HG03039 (cell line): Measurements from ENCODE around the gene SPAG6.
"Not testable (repeated sequence)": the region's sequence is repeated elsewhere in the genome, so short reads cannot be mapped to it uniquely, and the experiment has no call there.

ENCODE experiments used
- ATAC-seq: cut with Tn5 transposase; IDR thresholded peaks from one replicate; pipeline ENCODE4 v1.9.1; 2021; ENCODE audit warnings: mild to moderate bottlenecking, moderate library complexity; ENCODE audit not compliant: unreplicated experiment

Gene SPAG6

GRCh38 chr10:22369434-22370072 is 24.3 kb downstream of the SPAG6 start:
- ATAC-seq: peak; percentile 51

- ATAC-seq: no peak
Measured at GRCh38 chr10:22370320-22370719, 25.0 kb downstream of the SPAG6 start.

- no peak for ATAC-seq
Measured at GRCh38 chr10:22372298-22372697, 27.0 kb downstream of the SPAG6 start.

- no peak for ATAC-seq
Measured at GRCh38 chr10:22372917-22373316, 27.6 kb downstream of the SPAG6 start.

GRCh38 chr10:22374489-22375126 is 29.3 kb downstream of the SPAG6 start:
- ATAC-seq: no peak

GRCh38 chr10:22379059-22379458 is 33.8 kb downstream of the SPAG6 start:
- peak; percentile 44 for ATAC-seq

GRCh38 chr10:22381262-22381661 is 36.0 kb downstream of the SPAG6 start:
- ATAC-seq: no peak

- ATAC-seq: no peak
Measured at GRCh38 chr10:22386503-22386902, 41.2 kb downstream of the SPAG6 start.

- no peak for ATAC-seq
Measured at GRCh38 chr10:22389856-22390589, 44.7 kb downstream of the SPAG6 start.

GRCh38 chr10:22391600-22391999 is 46.3 kb downstream of the SPAG6 start:
- ATAC-seq: no peak

GRCh38 chr10:22396195-22396594 is 50.9 kb downstream of the SPAG6 start:
- not testable (repeated sequence) for ATAC-seq

GRCh38 chr10:22406916-22407315 is 61.6 kb downstream of the SPAG6 start:
- ATAC-seq: not testable (repeated sequence)

GRCh38 chr10:22410394-22410793 is 65.1 kb downstream of the SPAG6 start:
- ATAC-seq: no peak

GRCh38 chr10:22410846-22411245 is 65.5 kb downstream of the SPAG6 start:
- ATAC-seq: no peak

GRCh38 chr10:22414146-22414545 is 68.8 kb downstream of the SPAG6 start:
- no peak for ATAC-seq

- no peak for ATAC-seq
Measured at GRCh38 chr10:22415072-22415471, 69.8 kb downstream of the SPAG6 start.

- no peak for ATAC-seq
Measured at GRCh38 chr10:22417736-22418268, 72.5 kb downstream of the SPAG6 start.

GRCh38 chr10:22420787-22421517 is 75.7 kb downstream of the SPAG6 start:
- no peak for ATAC-seq

GRCh38 chr10:22426653-22427052 is 81.4 kb downstream of the SPAG6 start:
- ATAC-seq: no peak

- ATAC-seq: peak; percentile 61
Measured at GRCh38 chr10:22427101-22427500, 81.8 kb downstream of the SPAG6 start.
